ENCODE measurements around the gene SORCS1.

SORCS1 gene

DNA sequence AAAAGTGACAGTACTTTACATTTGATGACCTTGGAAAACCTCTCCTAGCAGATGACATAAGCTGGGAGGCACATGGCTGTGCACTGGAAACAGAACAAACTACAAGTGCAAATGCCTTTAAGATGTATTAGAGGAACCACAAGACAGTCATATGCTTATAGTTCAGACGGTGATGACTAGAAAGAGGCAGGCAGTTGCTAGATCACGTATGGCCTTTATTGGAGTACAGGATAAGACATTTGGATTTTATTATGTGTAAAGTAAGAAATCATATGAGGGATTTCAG lies 290.0 kb downstream of the SORCS1 start:
- Histone ChIP-seq H3K4me3 (no peak overlapping the region), H3K4me1 (no peaks in the 10 kb centered on the region), H3K36me3 (replicated peaks) (no peaks in the 10 kb centered on the region), H3K27me3 (ENCODE audit: low read depth) (no peaks in the 10 kb centered on the region), H3K9me3 (no peaks in the 10 kb centered on the region)
- in situ Hi-C loops (cut with MboI; ENCODE audit: low sequenced_read_pairs) = no loop called here
- DNase-seq (ENCODE audit: low spot score in 2 of 2) = no peak

DNA sequence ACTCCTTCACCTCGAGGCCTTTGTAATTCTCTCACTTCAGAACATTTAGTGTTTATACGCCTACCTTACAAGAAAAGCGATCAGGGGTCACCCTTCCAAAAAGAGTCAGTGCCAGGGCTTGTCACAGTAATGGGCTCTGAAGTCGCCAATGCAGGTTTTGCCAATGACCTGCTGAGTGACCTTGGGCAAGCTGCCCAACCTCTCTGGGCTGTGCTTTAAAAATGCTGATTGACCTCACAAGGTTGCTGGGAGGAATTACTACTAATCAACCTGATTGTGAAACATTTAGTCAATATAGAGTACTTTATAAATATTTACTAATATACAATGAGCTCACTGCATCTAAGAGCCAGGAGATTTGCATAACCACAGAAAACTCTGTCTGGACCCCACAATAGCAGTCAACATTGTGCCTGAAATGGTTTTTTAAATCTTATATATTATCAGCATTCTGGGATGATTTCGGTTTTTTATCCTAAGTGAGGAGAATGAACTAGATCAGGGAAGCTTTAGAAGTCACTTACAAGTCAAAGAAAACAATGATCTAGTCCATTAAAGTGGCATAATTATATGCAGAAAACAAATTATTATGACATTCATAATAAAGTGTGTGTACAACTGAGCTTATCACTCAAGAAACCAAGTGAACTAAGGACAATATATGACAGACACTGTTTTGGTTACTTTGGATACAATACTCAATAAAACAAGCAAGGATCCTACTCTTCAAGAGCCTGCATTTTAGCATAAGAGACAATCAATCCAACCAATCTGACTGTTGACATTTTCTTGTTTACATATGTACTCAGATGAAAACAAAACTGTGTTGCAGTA lies 290.5 kb downstream of the SORCS1 start:
- H3K36me3 ChIP-seq (replicated peaks) = no peaks in the 10 kb centered on the region
- in situ Hi-C loops (cut with MboI; ENCODE audit: low sequenced_read_pairs) = no loop called here
- H3K4me1 ChIP-seq = no peaks in the 10 kb centered on the region
- H3K4me3 ChIP-seq = no peak overlapping the region
- no peaks in the 10 kb centered on the region for H3K9me3 ChIP-seq
- no peaks in the 10 kb centered on the region for H3K27me3 ChIP-seq (ENCODE audit: low read depth)
- DNase-seq (ENCODE audit: low spot score in 2 of 2) = no peak

DNA sequence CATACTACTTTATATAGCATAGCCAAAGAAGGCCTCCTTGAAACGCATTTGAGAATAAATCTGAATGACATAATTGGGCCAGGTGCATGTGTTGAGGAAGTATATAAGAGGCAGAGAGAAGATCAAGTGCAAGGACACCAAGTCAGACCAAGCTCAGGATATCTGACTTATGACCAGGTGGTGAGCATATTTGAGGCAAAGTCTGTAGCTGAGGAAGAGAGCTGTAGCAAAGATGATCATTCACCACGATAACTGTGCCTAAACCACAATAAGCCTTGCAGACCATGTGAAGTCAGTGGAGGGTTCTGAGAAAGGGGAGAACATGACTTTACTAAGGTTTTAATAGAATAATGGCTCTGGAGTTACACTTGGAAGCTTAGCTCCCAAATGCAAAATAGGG lies 292.3 kb downstream of the SORCS1 start:
- Histone ChIP-seq H3K9me3 (no peaks in the 10 kb centered on the region), H3K36me3 (replicated peaks) (no peaks in the 10 kb centered on the region), H3K4me3 (no peak overlapping the region), H3K27me3 (ENCODE audit: low read depth) (no peaks in the 10 kb centered on the region), H3K4me1 (no peaks in the 10 kb centered on the region)
- DNase-seq (ENCODE audit: low spot score in 2 of 2) = no peak
- in situ Hi-C loops (cut with MboI; ENCODE audit: low sequenced_read_pairs) = no loop called here

DNA sequence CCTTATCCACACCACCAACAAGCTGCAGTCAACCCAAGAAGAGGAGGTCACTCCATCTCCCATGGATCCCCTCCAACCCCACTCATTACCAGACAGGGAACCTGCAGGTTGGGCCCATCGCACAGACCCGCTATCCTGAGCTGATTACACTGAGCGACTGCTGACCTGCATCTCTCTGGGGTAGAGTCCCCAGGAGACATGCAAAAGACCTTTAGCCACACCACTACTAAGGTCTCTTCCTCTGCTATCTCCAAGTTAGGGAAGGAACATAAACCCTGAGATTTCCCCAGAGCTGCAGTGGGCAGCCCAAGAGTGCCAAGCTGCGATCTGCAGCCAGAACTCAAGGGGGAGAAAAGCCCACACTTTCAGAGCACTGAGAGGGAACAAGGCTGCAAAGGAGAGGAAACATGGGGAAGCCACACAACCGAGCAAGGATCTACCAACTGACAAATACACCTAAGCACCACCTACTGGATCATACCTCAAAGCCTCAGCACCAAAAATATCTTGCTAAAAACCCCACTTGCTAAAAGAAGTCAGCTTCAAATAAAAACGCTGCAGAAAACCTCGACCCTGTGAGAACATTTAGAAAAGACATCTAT lies 298.2 kb downstream of the SORCS1 start:
- in situ Hi-C loops (cut with MboI; ENCODE audit: low sequenced_read_pairs) = no loop called here
- H3K4me3 ChIP-seq = no peak overlapping the region
- no peaks in the 10 kb centered on the region for H3K36me3 ChIP-seq (replicated peaks)
- no peaks in the 10 kb centered on the region for H3K27me3 ChIP-seq (ENCODE audit: low read depth)
- H3K4me1 ChIP-seq = no peaks in the 10 kb centered on the region
- H3K9me3 ChIP-seq = no peaks in the 10 kb centered on the region
- no peak for DNase-seq (ENCODE audit: low spot score in 2 of 2)

DNA sequence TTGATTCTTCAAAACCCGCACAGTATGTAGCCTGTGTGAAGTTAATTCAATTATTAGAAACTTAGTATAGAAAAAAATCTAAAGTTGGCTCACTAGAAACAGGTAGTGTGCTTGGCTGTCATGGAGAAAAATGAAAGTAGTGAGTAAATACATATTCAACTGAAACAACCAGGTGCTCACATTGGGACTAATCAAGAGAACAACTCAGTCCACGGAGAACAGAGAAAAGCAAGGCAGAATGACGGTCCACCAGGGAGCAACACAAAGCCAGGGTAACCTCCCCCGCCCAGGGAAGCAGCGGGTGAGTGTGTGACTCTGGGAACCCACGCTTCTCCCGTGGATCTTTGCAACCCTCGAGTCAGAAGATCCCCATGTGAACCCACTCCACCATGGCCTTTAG lies 300.5 kb downstream of the SORCS1 start:
- Histone ChIP-seq H3K27me3 (ENCODE audit: low read depth) (no peaks in the 10 kb centered on the region), H3K4me1 (no peaks in the 10 kb centered on the region), H3K9me3 (no peaks in the 10 kb centered on the region), H3K36me3 (replicated peaks) (no peaks in the 10 kb centered on the region), H3K4me3 (no peak overlapping the region)
- no peak for DNase-seq (ENCODE audit: low spot score in 2 of 2)
- in situ Hi-C loops (cut with MboI; ENCODE audit: low sequenced_read_pairs) = no loop called here

DNA sequence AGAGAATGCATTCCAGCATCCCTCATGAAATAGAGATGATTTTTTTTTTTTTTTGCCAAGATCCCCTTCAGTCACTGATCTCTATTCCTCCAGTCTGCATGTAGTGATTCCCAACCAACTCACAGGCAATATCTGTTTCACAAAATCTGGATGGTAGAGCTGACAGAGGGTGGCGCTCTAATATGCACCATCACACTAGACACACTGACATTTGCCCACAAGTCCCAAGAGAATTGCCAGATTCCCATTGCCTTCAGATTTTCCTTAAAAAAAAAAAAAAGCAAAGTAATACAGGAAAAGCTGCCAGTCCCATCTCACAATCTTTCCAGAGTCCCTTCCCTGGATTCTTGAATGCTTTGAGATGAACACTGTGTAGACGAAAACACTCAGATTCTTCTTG lies 301.0 kb downstream of the SORCS1 start:
- in situ Hi-C loops (cut with MboI; ENCODE audit: low sequenced_read_pairs) = no loop called here
- H3K9me3 ChIP-seq = no peaks in the 10 kb centered on the region

DNA sequence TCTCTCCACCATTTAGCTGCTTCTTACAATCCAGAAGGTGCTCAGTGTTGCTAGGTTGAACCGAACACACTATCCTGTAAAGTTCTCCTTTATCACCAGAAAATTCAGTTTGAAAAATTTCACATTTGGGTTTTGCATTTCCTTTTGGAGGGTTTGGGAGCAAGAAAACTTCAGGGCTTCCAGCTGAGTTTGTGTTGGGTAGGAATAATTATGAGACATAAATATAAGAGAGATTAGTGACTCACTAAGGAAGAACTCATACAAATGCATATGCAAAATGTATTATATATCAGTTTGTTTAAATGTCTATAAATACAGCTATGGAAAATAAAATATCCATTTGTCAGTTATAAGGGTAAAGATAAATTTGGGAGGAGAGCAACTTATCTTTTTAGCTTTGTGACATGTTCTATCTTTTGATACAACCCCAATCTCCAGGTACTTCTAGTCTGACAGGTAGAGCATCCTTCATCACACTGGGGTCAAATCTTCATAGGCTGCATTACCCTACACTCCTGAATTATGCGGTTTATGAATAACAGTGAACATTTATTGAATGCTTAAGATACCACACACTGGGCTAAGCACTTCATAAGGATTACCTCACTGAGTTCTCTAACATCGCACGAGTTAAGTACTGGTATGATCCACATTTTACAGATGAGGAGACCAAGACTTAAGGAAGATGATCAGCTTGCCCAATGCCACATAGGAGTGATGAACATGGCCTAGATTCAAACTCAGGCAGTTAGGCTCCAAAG lies 304.4 kb downstream of the SORCS1 start:
- no peak for DNase-seq (ENCODE audit: low spot score in 2 of 2)
- H3K27me3 ChIP-seq (ENCODE audit: low read depth) = no peaks in the 10 kb centered on the region
- H3K36me3 ChIP-seq (replicated peaks) = no peaks in the 10 kb centered on the region
- in situ Hi-C loops (cut with MboI; ENCODE audit: low sequenced_read_pairs) = no loop called here
- no peak overlapping the region for H3K4me3 ChIP-seq
- no peaks in the 10 kb centered on the region for H3K9me3 ChIP-seq
- no peaks in the 10 kb centered on the region for H3K4me1 ChIP-seq

More for the DNA sequence above, 301.0 kb downstream of the SORCS1 start:
- no peaks in the 10 kb centered on the region for H3K27me3 ChIP-seq (ENCODE audit: low read depth)
- no peak for DNase-seq (ENCODE audit: low spot score in 2 of 2)
- no peak overlapping the region for H3K4me3 ChIP-seq
- no peaks in the 10 kb centered on the region for H3K4me1 ChIP-seq
- no peaks in the 10 kb centered on the region for H3K36me3 ChIP-seq (replicated peaks)

DNA sequence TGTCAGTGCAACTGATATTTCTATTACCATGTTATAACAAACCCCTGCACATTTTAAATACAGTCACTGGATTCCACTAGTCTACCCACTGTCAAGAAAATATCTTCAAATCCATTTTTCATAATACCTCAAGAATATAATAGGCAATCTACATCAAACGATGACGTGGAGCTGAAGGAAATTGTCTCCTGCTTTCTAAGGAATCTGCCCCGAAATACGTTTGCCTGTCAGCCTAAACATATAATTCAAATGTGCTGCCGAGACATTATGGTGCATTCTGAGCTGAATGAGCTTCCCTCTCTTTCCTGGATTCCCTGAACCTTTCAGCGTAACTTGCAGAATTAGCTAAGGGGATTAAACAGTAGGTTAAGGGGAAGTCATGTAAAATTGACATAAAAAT lies 306.8 kb downstream of the SORCS1 start:
- in situ Hi-C loops (cut with MboI; ENCODE audit: low sequenced_read_pairs) = no loop called here
- DNase-seq (ENCODE audit: low spot score in 2 of 2) = no peak
- Histone ChIP-seq H3K36me3 (replicated peaks) (no peaks in the 10 kb centered on the region), H3K9me3 (no peaks in the 10 kb centered on the region), H3K4me3 (no peak overlapping the region), H3K27me3 (ENCODE audit: low read depth) (no peaks in the 10 kb centered on the region), H3K4me1 (no peaks in the 10 kb centered on the region)

DNA sequence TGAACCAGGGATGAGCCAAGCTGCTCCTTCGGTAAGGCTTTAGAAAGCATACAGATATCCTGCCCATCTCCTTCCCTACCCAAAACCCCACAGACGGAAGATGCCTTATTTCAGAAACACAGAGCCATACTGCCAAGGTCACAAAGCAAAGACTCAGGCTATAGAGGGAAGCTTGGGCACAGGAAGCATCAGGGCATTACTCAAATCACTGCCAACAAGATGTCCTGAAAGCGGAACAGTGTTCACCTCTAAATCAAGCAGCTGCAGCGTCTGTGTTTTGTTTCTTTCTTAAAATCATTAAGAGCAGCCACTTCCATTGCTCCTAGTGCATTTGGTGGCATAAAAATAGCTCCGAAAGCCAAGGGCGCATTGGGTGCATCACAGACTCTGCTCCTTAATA lies 307.3 kb downstream of the SORCS1 start:
- Histone ChIP-seq H3K27me3 (ENCODE audit: low read depth) (no peaks in the 10 kb centered on the region), H3K4me3 (no peak overlapping the region), H3K4me1 (no peaks in the 10 kb centered on the region), H3K9me3 (no peaks in the 10 kb centered on the region), H3K36me3 (replicated peaks) (no peaks in the 10 kb centered on the region)
- no peak for DNase-seq (ENCODE audit: low spot score in 2 of 2)
- in situ Hi-C loops (cut with MboI; ENCODE audit: low sequenced_read_pairs) = no loop called here

DNA sequence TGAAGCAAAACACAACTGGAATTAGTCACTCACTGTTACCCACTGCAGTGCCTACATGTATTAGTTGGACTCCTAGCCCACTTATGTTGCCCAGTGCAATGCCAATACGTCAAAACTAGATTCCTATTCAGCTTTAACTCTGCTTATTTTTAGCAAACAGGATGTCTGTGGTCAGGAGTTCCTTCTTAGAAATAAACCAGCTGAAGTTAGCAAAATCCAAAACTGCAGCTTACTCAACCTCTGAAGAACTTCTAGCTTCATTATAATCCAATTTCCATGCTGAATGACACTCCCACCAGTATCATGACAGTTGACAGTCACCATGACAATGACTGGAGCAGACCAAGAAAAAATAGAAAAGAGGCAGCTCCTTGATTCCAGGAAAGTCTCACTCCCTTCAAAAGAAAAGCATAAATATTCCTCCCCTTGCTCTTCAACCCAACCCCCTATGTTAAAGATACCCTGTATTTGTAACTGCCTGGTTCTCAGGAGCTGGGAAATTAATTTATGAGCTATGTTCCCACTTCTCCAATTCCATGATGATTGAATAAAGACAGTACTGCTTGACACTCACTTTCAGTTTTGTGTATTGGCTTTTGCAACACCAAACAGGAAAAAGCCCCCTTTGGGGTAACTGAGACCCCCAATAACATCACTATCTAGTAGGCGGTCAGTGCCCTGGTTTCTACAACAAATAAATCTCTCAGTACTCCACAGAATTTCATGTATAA lies 327.4 kb downstream of the SORCS1 start:
- Histone ChIP-seq H3K9me3 (no peaks in the 10 kb centered on the region), H3K36me3 (replicated peaks) (no peaks in the 10 kb centered on the region), H3K4me3 (no peak overlapping the region), H3K4me1 (no peaks in the 10 kb centered on the region), H3K27me3 (ENCODE audit: low read depth) (no peaks in the 10 kb centered on the region)
- no peak for DNase-seq (ENCODE audit: low spot score in 2 of 2)
- in situ Hi-C loops (cut with MboI; ENCODE audit: low sequenced_read_pairs) = no loop called here

DNA sequence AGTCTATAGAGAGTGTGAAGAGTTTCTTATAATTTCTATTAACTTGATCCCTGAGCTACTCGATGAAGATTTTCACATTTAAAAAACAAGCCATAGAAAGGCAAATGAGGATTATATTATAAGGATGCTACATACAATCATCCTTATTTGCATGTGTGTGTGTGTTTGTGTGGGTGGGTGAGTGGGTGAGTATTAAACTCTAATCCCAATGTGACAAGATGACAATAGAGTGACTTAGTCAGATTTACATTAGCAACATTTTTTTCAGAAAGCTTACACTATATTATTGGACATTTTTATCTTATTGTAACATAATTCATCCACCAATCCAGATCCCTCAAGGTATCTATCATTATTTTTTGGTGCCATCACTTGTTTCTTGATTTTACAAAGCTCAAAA lies 331.7 kb downstream of the SORCS1 start:
- H3K36me3 ChIP-seq (replicated peaks) = no peaks in the 10 kb centered on the region
- H3K4me3 ChIP-seq = no peak overlapping the region
- H3K27me3 ChIP-seq (ENCODE audit: low read depth) = no peaks in the 10 kb centered on the region
- in situ Hi-C loops (cut with MboI; ENCODE audit: low sequenced_read_pairs) = no loop called here
- H3K4me1 ChIP-seq = no peaks in the 10 kb centered on the region
- DNase-seq (ENCODE audit: low spot score in 2 of 2) = peak in 1 of 2 experiments; percentile 9
- H3K9me3 ChIP-seq = no peaks in the 10 kb centered on the region

DNA sequence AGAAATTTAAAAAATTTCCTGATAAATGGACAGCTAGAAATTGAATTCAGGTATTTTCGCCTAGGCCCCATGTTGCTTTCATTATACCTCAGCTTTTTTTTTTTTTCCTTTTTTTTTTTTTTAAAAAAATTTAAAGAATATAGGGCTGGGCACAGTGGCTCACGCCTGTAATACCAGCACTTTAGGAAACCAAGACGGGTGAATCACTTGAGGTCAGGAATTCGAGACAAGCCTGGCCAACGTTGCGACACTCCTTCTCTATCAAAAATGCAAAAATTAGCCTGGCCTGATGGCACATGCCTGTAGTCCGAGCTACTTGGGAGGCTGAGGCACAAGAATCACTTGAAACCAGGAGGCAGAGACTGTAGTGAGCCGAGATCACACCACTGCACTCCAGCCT lies 334.0 kb downstream of the SORCS1 start:
- no peak for DNase-seq (ENCODE audit: low spot score in 2 of 2)
- Histone ChIP-seq H3K4me1 (no peaks in the 10 kb centered on the region), H3K4me3 (no peak overlapping the region), H3K9me3 (no peaks in the 10 kb centered on the region), H3K36me3 (replicated peaks) (no peaks in the 10 kb centered on the region), H3K27me3 (ENCODE audit: low read depth) (no peaks in the 10 kb centered on the region)
- in situ Hi-C loops (cut with MboI; ENCODE audit: low sequenced_read_pairs) = no loop called here

DNA sequence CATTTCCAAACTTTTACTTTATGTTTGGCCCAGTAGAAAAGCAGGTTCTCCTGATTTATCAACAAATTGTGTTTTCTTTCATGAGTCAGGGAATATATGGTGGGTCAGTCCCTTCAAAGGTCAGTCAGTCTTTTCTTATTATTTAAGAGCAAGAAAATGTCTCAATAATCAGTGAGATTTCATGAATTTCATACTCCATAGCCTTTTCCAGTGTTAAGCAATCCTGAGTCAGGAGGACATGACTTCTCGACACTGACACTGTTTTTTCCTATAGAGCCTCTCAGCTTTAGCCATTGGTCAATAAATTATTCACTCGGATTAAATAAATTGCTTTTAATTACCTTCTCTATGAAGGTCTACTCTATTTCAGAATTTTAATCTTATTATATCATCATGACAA lies 334.5 kb downstream of the SORCS1 start:
- Histone ChIP-seq H3K4me1 (no peaks in the 10 kb centered on the region), H3K36me3 (replicated peaks) (no peaks in the 10 kb centered on the region), H3K4me3 (no peak overlapping the region), H3K9me3 (no peaks in the 10 kb centered on the region), H3K27me3 (ENCODE audit: low read depth) (no peaks in the 10 kb centered on the region)
- in situ Hi-C loops (cut with MboI; ENCODE audit: low sequenced_read_pairs) = no loop called here
- DNase-seq (ENCODE audit: low spot score in 2 of 2) = no peak

DNA sequence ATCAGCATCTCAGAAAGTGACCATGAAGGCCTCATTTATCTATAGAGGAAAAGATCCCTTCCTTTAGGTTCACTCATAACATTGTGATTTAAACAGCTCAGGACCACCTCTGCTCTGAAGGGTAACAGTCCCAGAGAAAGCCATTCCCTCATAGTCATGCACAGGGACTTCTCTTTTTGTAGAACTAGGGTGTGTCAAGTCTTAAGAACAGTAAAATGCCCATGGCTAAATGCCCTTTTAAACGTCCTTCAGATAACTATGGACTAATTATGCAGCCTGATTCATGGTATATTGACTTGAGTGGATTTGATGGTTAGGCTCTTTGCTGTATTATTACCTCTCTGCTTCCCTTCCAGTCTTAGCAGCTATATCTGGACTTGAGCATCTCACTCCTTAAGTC lies 337.8 kb downstream of the SORCS1 start:
- no peaks in the 10 kb centered on the region for H3K4me1 ChIP-seq
- H3K9me3 ChIP-seq = no peaks in the 10 kb centered on the region
- H3K27me3 ChIP-seq (ENCODE audit: low read depth) = no peaks in the 10 kb centered on the region
- no peaks in the 10 kb centered on the region for H3K36me3 ChIP-seq (replicated peaks)
- in situ Hi-C loops (cut with MboI; ENCODE audit: low sequenced_read_pairs) = no loop called here
- DNase-seq (ENCODE audit: low spot score in 2 of 2) = no peak
- no peak overlapping the region for H3K4me3 ChIP-seq
